GM19438 (cell line): ENCODE data around the gene SUFU.

ENCODE experiments used
- ATAC-seq: cut with Tn5 transposase; IDR thresholded peaks from one replicate; pipeline ENCODE4 v1.9.1; 2021; ENCODE audit warnings: low read depth; ENCODE audit not compliant: unreplicated experiment

The SUFU gene

GRCh38 chr10:102586858-102587257 is 83.1 kb downstream of the SUFU start:
- ATAC-seq: no peak

- ATAC-seq: no peak
These were observed 85.1 kb downstream of the SUFU start for GRCh38 chr10:102588875-102589274.

- ATAC-seq: no peak
These were observed 89.5 kb downstream of the SUFU start for GRCh38 chr10:102593074-102593803.

- ATAC-seq: no peak
These were observed 90.0 kb downstream of the SUFU start for GRCh38 chr10:102593804-102594079.

- no peak for ATAC-seq
These were observed 91.5 kb downstream of the SUFU start for GRCh38 chr10:102595293-102595692.

GRCh38 chr10:102595897-102596296 is 92.1 kb downstream of the SUFU start:
- ATAC-seq: no peak

GRCh38 chr10:102596506-102596971 is 92.8 kb downstream of the SUFU start:
- ATAC-seq: no peak

- ATAC-seq: no peak
These were observed 93.6 kb downstream of the SUFU start for GRCh38 chr10:102597131-102597991.

GRCh38 chr10:102598243-102598642 is 94.5 kb downstream of the SUFU start:
- ATAC-seq: no peak

- ATAC-seq: no peak
These were observed 96.0 kb downstream of the SUFU start for GRCh38 chr10:102599565-102600327.

- no peak for ATAC-seq
These were observed 97.0 kb downstream of the SUFU start for GRCh38 chr10:102600816-102601215.

GRCh38 chr10:102601639-102602038 is 97.9 kb downstream of the SUFU start:
- ATAC-seq: no peak

GRCh38 chr10:102602272-102603045 is 98.7 kb downstream of the SUFU start:
- ATAC-seq: no peak

GRCh38 chr10:102603946-102604345 is 100.2 kb downstream of the SUFU start:
- ATAC-seq: no peak

GRCh38 chr10:102604439-102604841 is 100.7 kb downstream of the SUFU start:
- no peak for ATAC-seq

- no peak for ATAC-seq
These were observed 101.9 kb downstream of the SUFU start for GRCh38 chr10:102605712-102606111.

- no peak for ATAC-seq
These were observed 104.7 kb downstream of the SUFU start for GRCh38 chr10:102608487-102608886.

- no peak for ATAC-seq
These were observed 106.7 kb downstream of the SUFU start for GRCh38 chr10:102610441-102610887.

GRCh38 chr10:102611514-102612087 is 107.8 kb downstream of the SUFU start:
- ATAC-seq: no peak

- ATAC-seq: no peak
These were observed 109.1 kb downstream of the SUFU start for GRCh38 chr10:102612964-102613275.
